Activated CD8-positive, alpha-beta memory T cell treated with anti-CD3 and anti-CD28 coated beads for 4 hours (primary cell): ENCODE results near the gene PMS1.
"Not testable (repeated sequence)": the region's sequence is repeated elsewhere in the genome, so short reads cannot be mapped to it uniquely, and the experiment has no call there.

ENCODE experiments used
- DNase-seq, 2 donors: peaks; one replicate each; pipeline ENCODE4 v3.0.0-alpha.2; 2020; ENCODE audit warnings: low read depth in 2 of 2

PMS1 gene

GRCh38 chr2:189865826-189866225, 81.6 kb downstream of the PMS1 start:
- no peak for DNase-seq

- no peak for DNase-seq
These were observed 82.0 kb downstream of the PMS1 start for GRCh38 chr2:189866296-189866695.

- DNase-seq = no peak
These were observed 84.6 kb downstream of the PMS1 start for GRCh38 chr2:189868896-189869295.

- DNase-seq = no peak
These were observed 86.3 kb downstream of the PMS1 start for GRCh38 chr2:189870381-189871085.

GRCh38 chr2:189873696-189874095, 89.4 kb downstream of the PMS1 start:
- no peak for DNase-seq

- DNase-seq = no peak
These were observed 90.5 kb downstream of the PMS1 start for GRCh38 chr2:189874586-189875320.

- DNase-seq = no peak
These were observed 92.0 kb downstream of the PMS1 start for GRCh38 chr2:189876271-189876670.

- no peak for DNase-seq
These were observed 95.4 kb downstream of the PMS1 start for GRCh38 chr2:189879716-189880081.

- no peak for DNase-seq
These were observed 96.2 kb downstream of the PMS1 start for GRCh38 chr2:189880429-189880828.

GRCh38 chr2:189880832-189881492, 96.7 kb downstream of the PMS1 start:
- no peak for DNase-seq

GRCh38 chr2:189885368-189885767, 101.1 kb downstream of the PMS1 start:
- DNase-seq = no peak

- not testable (repeated sequence) for DNase-seq
These were observed 108.5 kb downstream of the PMS1 start for GRCh38 chr2:189892546-189893294.

- no peak for DNase-seq
These were observed 112.6 kb downstream of the PMS1 start for GRCh38 chr2:189896809-189897208.

- no peak for DNase-seq
These were observed 114.9 kb downstream of the PMS1 start for GRCh38 chr2:189899101-189899500.

- DNase-seq = no peak
These were observed 116.5 kb downstream of the PMS1 start for GRCh38 chr2:189900726-189901125.

GRCh38 chr2:189901664-189902063, 117.4 kb downstream of the PMS1 start:
- DNase-seq = no peak

GRCh38 chr2:189913821-189914220, 129.6 kb downstream of the PMS1 start:
- no peak for DNase-seq

GRCh38 chr2:189916651-189917050, 132.4 kb downstream of the PMS1 start:
- DNase-seq = no peak
